Endothelial cell of umbilical vein (primary cell): Measurements from ENCODE around the gene TAF4B. TPM values are rescaled to one million over a fixed set of nuclear protein-coding genes. Genes with fewer than 3 reads are reported as not detected.

Experiments
- BruUV-seq: library from RNA; stranded (reverse); fragments of 400-500 nt; replicated peaks from 2 replicates; lab custom pipeline; 2021; lab: Mats Ljungman, UMichigan
- CTCF ChIA-PET: fragments of 300-600, 350-600 bp; sonication (Branson Sonifier 250); formaldehyde crosslinking; loops from one replicate; lab custom pipeline; 2021; ENCODE audit warnings: antibody characterized with exemption, inconsistent platforms; lab: Charles Lee
- POLR2A ChIA-PET: fragments of 300-600, 350-600 bp; sonication (Branson Sonifier 250); formaldehyde crosslinking; loops from one replicate; lab custom pipeline; 2021; ENCODE audit warnings: antibody characterized with exemption, inconsistent platforms; lab: Charles Lee
- DNase-seq: peaks from one replicate; pipeline ENCODE4 v3.0.0-alpha.2; 2011; ENCODE audit warnings: low read depth, low spot score
- FAIRE-seq: peaks from 2 replicates; lab custom pipeline; 2011; peaks lifted over from hg19 to GRCh38; lab: Jason Lieb, UNC
- H2AFZ ChIP-seq: 2 replicates; pipeline ENCODE4 v1.6.0; 2012; ENCODE audit warnings: low read depth, low read length, control low read depth, inconsistent platforms
- H3K27ac ChIP-seq: 2 replicates; pipeline ENCODE4 v1.5.1; 2011; ENCODE audit warnings: low read depth, mild to moderate bottlenecking, control low read depth, low read length, moderate library complexity; ENCODE audit not compliant: insufficient read depth
- H3K27me3 ChIP-seq, 2 experiments: 2 replicates each; pipeline versions ENCODE4 v1.6.0 to v1.6.1; 2011; ENCODE audit warnings: low read length in 2 of 2, mixed read lengths in 1 of 2; ENCODE audit not compliant: control insufficient read depth in 2 of 2, insufficient read depth in 2 of 2
- H3K36me3 ChIP-seq, 2 experiments: 2 replicates in 1 of 2; 3 replicates in 1 of 2; pipeline ENCODE4 v1.5.1; 2011; ENCODE audit warnings: low read length in 2 of 2, mild to moderate bottlenecking in 1 of 2, moderate library complexity in 1 of 2; ENCODE audit not compliant: control insufficient read depth in 2 of 2, insufficient read depth in 2 of 2; ENCODE audit errors: extremely low read depth in 1 of 2
- H3K4me1 ChIP-seq: 3 replicates; pipeline ENCODE4 v1.5.1; 2011; ENCODE audit warnings: mild to moderate bottlenecking, low read length; ENCODE audit not compliant: control insufficient read depth, insufficient read depth; ENCODE audit errors: extremely low read depth
- H3K4me2 ChIP-seq: 2 replicates; pipeline ENCODE4 v1.6.1; 2011; ENCODE audit warnings: low read length, control low read depth, mixed read lengths; ENCODE audit not compliant: insufficient read depth
- H3K4me3 ChIP-seq, 3 experiments: fragments of 200-600 bp in 1 of 3; sonication (generic), shearing (Covaris generic) in 1 of 3; replicated peaks in 1 of 3; 2 replicates each; pipeline ENCODE4 v1.5.1; 2011 to 2016; ENCODE audit warnings: control low read depth in 3 of 3, low read length in 3 of 3, mild to moderate bottlenecking in 2 of 3, inconsistent platforms in 1 of 3, low read depth in 1 of 3, moderate library complexity in 1 of 3; ENCODE audit not compliant: insufficient read depth in 1 of 3
- H3K79me2 ChIP-seq: 2 replicates; pipeline ENCODE4 v1.6.0; 2012; ENCODE audit warnings: low read length, inconsistent platforms; ENCODE audit not compliant: control insufficient read depth, insufficient read depth
- H3K9ac ChIP-seq: replicated peaks from 2 replicates; pipeline ENCODE3; 2011; ENCODE audit warnings: low read length, control low read depth; ENCODE audit not compliant: insufficient read depth; ENCODE audit errors: extremely low read depth
- H3K9me1 ChIP-seq: replicated peaks from 3 replicates; pipeline ENCODE4 v1.6.0; 2011; ENCODE audit warnings: mild to moderate bottlenecking, low read length; ENCODE audit not compliant: control insufficient read depth, insufficient read depth; ENCODE audit errors: extremely low read depth
- H3K9me3 ChIP-seq: replicated peaks from 2 replicates; pipeline ENCODE4 v1.5.1; 2012; ENCODE audit warnings: low read length, inconsistent platforms; ENCODE audit not compliant: control insufficient read depth, insufficient read depth
- H4K20me1 ChIP-seq: replicated peaks from 2 replicates; pipeline ENCODE3; 2011; ENCODE audit warnings: mild to moderate bottlenecking, low read length; ENCODE audit not compliant: control insufficient read depth, insufficient read depth; ENCODE audit errors: extremely low read depth
- EZH2 ChIP-seq: IDR thresholded peaks from 2 replicates; pipeline ENCODE4 v1.6.1; 2012; ENCODE audit warnings: borderline replicate concordance, low read depth, mild to moderate bottlenecking, moderate library complexity, low read length, inconsistent platforms; ENCODE audit not compliant: severe bottlenecking
- FOS ChIP-seq: IDR thresholded peaks from 2 replicates; pipeline ENCODE4 v1.6.1; 2011; ENCODE audit warnings: mild to moderate bottlenecking, low read length, moderate library complexity, borderline replicate concordance; ENCODE audit not compliant: insufficient read depth
- GATA2 ChIP-seq: IDR thresholded peaks from 2 replicates; pipeline ENCODE4 v1.7.0; 2011; ENCODE audit warnings: low read depth, mild to moderate bottlenecking, moderate library complexity, mixed read lengths, low read length; ENCODE audit not compliant: insufficient read length, insufficient read depth
- JUN ChIP-seq: IDR thresholded peaks from 2 replicates; pipeline ENCODE4 v1.6.1; 2011; ENCODE audit warnings: borderline replicate concordance, low read depth; ENCODE audit not compliant: insufficient read length, insufficient read depth
- MYC ChIP-seq: IDR thresholded peaks from one replicate; pipeline ENCODE4 v1.6.1; 2011; ENCODE audit warnings: mild to moderate bottlenecking, low read depth, low read length
- POLR2A ChIP-seq: IDR thresholded peaks from 2 replicates; pipeline ENCODE4 v1.6.1; 2012; ENCODE audit warnings: low read depth, mild to moderate bottlenecking, control low read depth, low read length
- POLR2AphosphoS5 ChIP-seq: IDR thresholded peaks from 2 replicates; pipeline ENCODE4 v1.6.1; 2012; ENCODE audit warnings: low read depth, mild to moderate bottlenecking, control low read depth, low read length, moderate library complexity; ENCODE audit not compliant: insufficient read depth
- dilution Hi-C: fragments of 300-500 bp; cut with MboI; formaldehyde crosslinking; loops from one replicate; pipeline ENCODE4 v1.15.0; 2019; ENCODE audit warnings: low sequenced_read_pairs; ENCODE audit not compliant: extremely low pct_ligation_motif_present
- intact Hi-C: fragments of 100-400 bp; cut with micrococcal nuclease; formaldehyde crosslinking; loops from one replicate; pipeline ENCODE4 v1.10.0; 2022
- polyA plus RNA-seq, 4 experiments: library from polyadenylated mRNA; depleted of rRNA in 3 of 4; stranded (reverse) in 3 of 4; unstranded in 1 of 4; fragments of >200 nt; gene quantifications; 2 replicates each; pipeline versions ENCODE4 v1.2.1 to v1.2.3, GENCODE V29; 2011 to 2012; ENCODE audit warnings: missing spikeins in 1 of 4
- total RNA-seq: library from RNA; stranded (reverse); gene quantifications from 2 replicates; pipeline ENCODE4 v1.2.3, GENCODE V29; 2021
- TF ChIP-seq, protein P1 (sequence below): IDR thresholded peaks from 2 replicates; pipeline ENCODE4 v1.6.1; 2011; ENCODE audit not compliant: insufficient read depth, insufficient read length
- TF ChIP-seq, protein P2 (sequence below), 2 donors: IDR thresholded peaks; 1 replicate in 1 of 2; 2 replicates in 1 of 2; pipeline ENCODE4 v1.5.1; 2011; ENCODE audit warnings: low read length in 2 of 2, mild to moderate bottlenecking in 2 of 2, moderate library complexity in 2 of 2, control low read depth in 1 of 2, inconsistent platforms in 1 of 2, low read depth in 1 of 2; ENCODE audit not compliant: insufficient read depth in 1 of 2; ENCODE audit errors: extremely low read depth in 1 of 2

The TAF4B gene
- total and polyA plus RNA-seq, 2 donors (not counting 3 experiments of a cell fraction or from before 2014, with no cell fraction given) = 0.47 to 2.0 TPM

DNA sequence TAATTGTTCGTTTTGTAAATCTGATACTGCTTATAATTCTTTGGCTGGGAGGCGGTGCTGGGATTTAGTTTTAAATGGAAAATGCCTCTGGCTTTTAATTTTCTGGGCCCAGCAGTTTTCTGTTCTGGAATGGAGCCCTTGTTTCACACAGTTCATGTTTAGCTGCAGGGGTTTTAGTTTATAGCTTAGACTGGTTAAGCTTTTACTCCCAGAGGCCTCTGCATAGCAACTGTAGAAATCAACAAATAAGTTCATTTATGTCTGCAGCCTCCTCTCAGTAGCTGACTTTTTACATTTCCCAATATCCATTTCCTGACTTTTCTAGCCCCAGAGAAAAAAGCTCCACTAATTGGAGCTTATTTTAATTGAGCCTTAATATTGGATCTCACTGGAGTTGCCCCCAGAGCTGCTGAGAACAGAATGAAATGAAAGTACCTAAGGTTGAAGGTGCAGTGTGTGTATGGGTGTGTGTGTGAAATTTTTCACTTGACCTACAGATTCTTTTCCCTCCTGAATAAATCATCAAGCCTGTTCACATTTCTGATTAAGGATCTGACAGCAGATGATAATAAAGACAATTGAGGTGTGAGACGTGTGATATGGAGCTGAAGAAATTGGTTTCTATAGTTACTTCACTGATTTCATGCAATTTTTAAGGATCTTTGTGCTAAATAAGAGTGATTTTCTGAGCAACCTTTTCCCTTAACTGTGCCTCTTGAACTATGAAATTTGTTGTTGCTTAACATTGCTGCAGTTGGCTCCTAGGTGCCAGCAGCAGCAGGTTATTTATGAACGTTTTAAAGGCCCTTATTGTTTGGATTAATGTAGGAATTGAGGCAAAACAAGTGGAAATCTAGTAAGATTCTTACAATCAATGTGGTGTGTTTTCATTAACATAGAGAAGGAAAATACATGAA is 109.6 kb downstream of the TAF4B start:
- FAIRE-seq = no peak
- Histone ChIP-seq H3K79me2 (no peaks in the 10 kb centered on the region), H3K4me2 (no peak overlapping the region), H3K4me3 (no peak overlapping the region), H3K9me1 (no peaks in the 10 kb centered on the region), H4K20me1 (no peaks in the 10 kb centered on the region), H3K27ac (no peak overlapping the region), H3K36me3 (no peaks in the 10 kb centered on the region), H3K27me3 (no peaks in the 10 kb centered on the region), H2AFZ (no peak overlapping the region), H3K9me3 (no peaks in the 10 kb centered on the region), H3K9ac (no peak overlapping the region), H3K4me1 (no peaks in the 10 kb centered on the region)
- CTCF ChIA-PET = interaction anchor here (0.5 to 1.6 kb wide), 5 partner anchors 9 to 48 kb away, joined by 3 to 5 read pairs (median 3); no protein-coding TSS in a partner anchor
- dilution Hi-C loops = no loop called here
- no peak for DNase-seq
- POLR2A ChIA-PET = no interaction called here
- TF ChIP-seq POLR2AphosphoS5 = no peak
- TF ChIP-seq, protein P1, sequence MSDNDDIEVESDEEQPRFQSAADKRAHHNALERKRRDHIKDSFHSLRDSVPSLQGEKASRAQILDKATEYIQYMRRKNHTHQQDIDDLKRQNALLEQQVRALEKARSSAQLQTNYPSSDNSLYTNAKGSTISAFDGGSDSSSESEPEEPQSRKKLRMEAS = no peak
- no peak for TF ChIP-seq JUN
- no peak for TF ChIP-seq FOS
- TF ChIP-seq POLR2A = no peak
- TF ChIP-seq GATA2 = no peak
- TF ChIP-seq, protein P2, sequence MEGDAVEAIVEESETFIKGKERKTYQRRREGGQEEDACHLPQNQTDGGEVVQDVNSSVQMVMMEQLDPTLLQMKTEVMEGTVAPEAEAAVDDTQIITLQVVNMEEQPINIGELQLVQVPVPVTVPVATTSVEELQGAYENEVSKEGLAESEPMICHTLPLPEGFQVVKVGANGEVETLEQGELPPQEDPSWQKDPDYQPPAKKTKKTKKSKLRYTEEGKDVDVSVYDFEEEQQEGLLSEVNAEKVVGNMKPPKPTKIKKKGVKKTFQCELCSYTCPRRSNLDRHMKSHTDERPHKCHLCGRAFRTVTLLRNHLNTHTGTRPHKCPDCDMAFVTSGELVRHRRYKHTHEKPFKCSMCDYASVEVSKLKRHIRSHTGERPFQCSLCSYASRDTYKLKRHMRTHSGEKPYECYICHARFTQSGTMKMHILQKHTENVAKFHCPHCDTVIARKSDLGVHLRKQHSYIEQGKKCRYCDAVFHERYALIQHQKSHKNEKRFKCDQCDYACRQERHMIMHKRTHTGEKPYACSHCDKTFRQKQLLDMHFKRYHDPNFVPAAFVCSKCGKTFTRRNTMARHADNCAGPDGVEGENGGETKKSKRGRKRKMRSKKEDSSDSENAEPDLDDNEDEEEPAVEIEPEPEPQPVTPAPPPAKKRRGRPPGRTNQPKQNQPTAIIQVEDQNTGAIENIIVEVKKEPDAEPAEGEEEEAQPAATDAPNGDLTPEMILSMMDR (IDR thresholded peaks at IDR 0.05; ENCODE audit: extremely low read depth in 1 of 2, insufficient read depth in 1 of 2, low read depth in 1 of 2, low read length in 2 of 2) = no peak
- TF ChIP-seq EZH2 = no peak
- TF ChIP-seq MYC = no peak
- BruUV-seq = no TSS peak
- intact Hi-C loops = no loop called here
